Endodermal cell (in vitro differentiated cells): ENCODE results near the gene WWC2. TPM values are rescaled to one million over a fixed set of nuclear protein-coding genes. Genes with fewer than 3 reads are reported as not detected.

Source experiments
- DNase-seq: peaks from one replicate; pipeline ENCODE4 v3.0.0-alpha.2; 2017
- H3K27ac ChIP-seq: 2 replicates; pipeline ENCODE4 v1.5.1; 2013; ENCODE audit warnings: mild to moderate bottlenecking, low read depth, low read length, moderate library complexity
- H3K27me3 ChIP-seq: 2 replicates; pipeline ENCODE4 v1.6.1; 2013; ENCODE audit warnings: mild to moderate bottlenecking, low read length, moderate library complexity; ENCODE audit not compliant: insufficient read depth, control insufficient read depth, poor library complexity, severe bottlenecking
- H3K36me3 ChIP-seq: 2 replicates; pipeline ENCODE4 v1.7.0; 2013; ENCODE audit warnings: mild to moderate bottlenecking, low read length, moderate library complexity; ENCODE audit not compliant: control insufficient read depth, insufficient read depth
- H3K4me1 ChIP-seq: one replicate; pipeline ENCODE4 v1.7.0; 2013; ENCODE audit warnings: low read length; ENCODE audit not compliant: control insufficient read depth, insufficient read depth
- H3K4me3 ChIP-seq: 2 replicates; pipeline ENCODE4 v1.5.1; 2013; ENCODE audit warnings: mild to moderate bottlenecking, low read length, moderate library complexity
- H3K9ac ChIP-seq: 2 replicates; pipeline ENCODE4 v1.6.1; 2013; ENCODE audit warnings: mild to moderate bottlenecking, low read length, moderate library complexity; ENCODE audit not compliant: poor library complexity, severe bottlenecking; ENCODE audit errors: extremely low read depth
- H3K9me3 ChIP-seq: 2 replicates; pipeline ENCODE4 v1.6.1; 2013; ENCODE audit warnings: mild to moderate bottlenecking, low read length, moderate library complexity; ENCODE audit not compliant: control insufficient read depth
- H3K27ac Mint-ChIP-seq: 2 replicates; pipeline ENCODE4 v1.8.0; 2020; ENCODE audit warnings: mixed read lengths
- H3K27me3 Mint-ChIP-seq: 2 replicates; pipeline ENCODE4 v1.8.0; 2021; ENCODE audit warnings: mild to moderate bottlenecking, mixed read lengths; ENCODE audit not compliant: insufficient read depth
- H3K36me3 Mint-ChIP-seq: 2 replicates; pipeline ENCODE4 v1.8.0; 2020; ENCODE audit warnings: low read depth, mixed read lengths
- H3K4me1 Mint-ChIP-seq: 2 replicates; pipeline ENCODE4 v1.8.0; 2020; ENCODE audit warnings: mixed read lengths
- H3K4me3 Mint-ChIP-seq: 2 replicates; pipeline ENCODE4 v1.8.0; 2020; ENCODE audit warnings: mild to moderate bottlenecking, moderate library complexity, mixed read lengths
- H3K9me3 Mint-ChIP-seq: 2 replicates; pipeline ENCODE4 v1.8.0; 2020; ENCODE audit warnings: mild to moderate bottlenecking, mixed read lengths
- CTCF ChIP-seq: fragments of 200-600 bp; sonication (generic); conservative IDR thresholded peaks from 2 replicates; pipeline ENCODE4 v1.5.0; 2021; ENCODE audit warnings: antibody characterized with exemption, mild to moderate bottlenecking
- WGBS, 2 experiments: methylation state at CpG; one replicate each; pipeline versions ENCODE4 v1.1.5 to v1.1.7; 2013; ENCODE audit warnings: missing lambda C conversion rate in 2 of 2, mixed read lengths in 1 of 2; ENCODE audit not compliant: insufficient coverage in 1 of 2, insufficient read length in 1 of 2; 5-methylcytosine and 5-hydroxymethylcytosine counted together
- total RNA-seq, 2 donors: library from RNA; stranded (reverse); fragmentation: NEBNext Ultra II Directional in 1 of 2; extraction: Animal tissue kit (Norgen Biotek cat#: 25700) in 1 of 2; gene quantifications; 2 replicates in 1 of 2; 3 replicates in 1 of 2; pipeline ENCODE4 v1.2.1, GENCODE V29; 2021

Gene WWC2
- total RNA-seq, 2 donors from 2014 or later, result 98.2 to 108 TPM

DNA sequence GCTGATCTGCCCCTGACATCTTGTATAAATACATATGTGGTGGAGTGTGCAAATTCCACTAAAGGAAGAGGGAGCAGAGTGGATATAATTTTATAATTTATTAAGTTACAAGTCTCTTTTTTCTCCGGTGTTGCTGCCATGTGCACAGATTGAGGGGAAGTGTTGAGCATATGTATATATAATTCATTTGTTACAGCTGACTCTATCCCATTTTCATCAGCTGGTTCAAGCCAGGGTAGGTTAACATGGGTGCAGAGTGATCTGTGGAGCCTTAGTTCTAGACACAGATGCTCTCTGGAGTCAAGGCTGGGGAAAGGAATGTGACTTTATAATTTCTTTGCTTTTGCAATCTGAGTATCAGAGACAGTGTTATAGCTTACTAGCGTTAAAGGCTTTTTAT is 103.5 kb downstream of the WWC2 start:
- no peaks in the 10 kb centered on the region for H3K27me3 Mint-ChIP-seq
- no peak overlapping the region for H3K27ac Mint-ChIP-seq
- Histone ChIP-seq H3K9me3 (no peaks in the 10 kb centered on the region), H3K27ac (no peak overlapping the region), H3K36me3 (peaks cover 72% of the 10 kb centered on the region), H3K4me1 (no peaks in the 10 kb centered on the region), H3K27me3 (no peaks in the 10 kb centered on the region), H3K9ac (no peak overlapping the region), H3K4me3 (no peak overlapping the region)
- 89 to 100% methylated on average over 1 to 2 of the region's 2 CpGs for WGBS, 2 experiments
- no peak for DNase-seq
- no peaks in the 10 kb centered on the region for H3K9me3 Mint-ChIP-seq
- H3K36me3 Mint-ChIP-seq, result peaks cover 19% of the 10 kb centered on the region
- no peak for TF ChIP-seq CTCF
- H3K4me1 Mint-ChIP-seq, result peaks cover 4% of the 10 kb centered on the region
- no peak overlapping the region for H3K4me3 Mint-ChIP-seq

GRCh38 chr4:183204793-183205192 is 105.7 kb downstream of the WWC2 start:
- H3K36me3 Mint-ChIP-seq, result peaks cover 42% of the 10 kb centered on the region
- Histone ChIP-seq H3K9me3 (no peaks in the 10 kb centered on the region), H3K27ac (no peak overlapping the region), H3K36me3 (peaks cover 83% of the 10 kb centered on the region), H3K9ac (no peak overlapping the region), H3K4me3 (no peak overlapping the region), H3K4me1 (no peaks in the 10 kb centered on the region), H3K27me3 (no peaks in the 10 kb centered on the region)
- H3K4me3 Mint-ChIP-seq, result no peak overlapping the region
- H3K27ac Mint-ChIP-seq, result no peak overlapping the region
- H3K27me3 Mint-ChIP-seq, result no peaks in the 10 kb centered on the region
- no peaks in the 10 kb centered on the region for H3K4me1 Mint-ChIP-seq
- H3K9me3 Mint-ChIP-seq, result no peaks in the 10 kb centered on the region
- 80 to 97% methylated on average over 1 to 2 of the region's 2 CpGs for WGBS, 2 experiments
- no peak for DNase-seq
- TF ChIP-seq CTCF, result no peak

- no peak overlapping the region for H3K27ac ChIP-seq
- H3K9ac ChIP-seq, result no peak overlapping the region
- Mint-ChIP-seq H3K36me3 (peaks cover 45% of the 10 kb centered on the region), H3K27me3 (no peaks in the 10 kb centered on the region), H3K9me3 (no peaks in the 10 kb centered on the region), H3K27ac (no peak overlapping the region), H3K4me1 (no peaks in the 10 kb centered on the region), H3K4me3 (no peak overlapping the region)
- 50% methylated on average over 2 of the region's 2 CpGs; no CpG with 5 or more reads in 1 of the 2 experiments for WGBS, 2 experiments
- TF ChIP-seq CTCF, result no peak
- H3K27me3 ChIP-seq, result no peaks in the 10 kb centered on the region
- peaks cover 83% of the 10 kb centered on the region for H3K36me3 ChIP-seq
- no peaks in the 10 kb centered on the region for H3K4me1 ChIP-seq
- H3K4me3 ChIP-seq, result no peak overlapping the region
- no peak for DNase-seq
- H3K9me3 ChIP-seq, result no peaks in the 10 kb centered on the region
Measured at GRCh38 chr4:183205193-183205592, 106.1 kb downstream of the WWC2 start.
